ENCODE results near the gene MRPL36. TPM values are rescaled to one million over a fixed set of nuclear protein-coding genes. Genes with fewer than 3 reads are reported as not detected.
A peak's percentile ranks its signal among the peaks of the same experiment; 100 is the strongest.

MRPL36 gene
- total and polyA plus RNA-seq, 4 donors: 14.5 to 62.8 (median 40.4) TPM

- Histone ChIP-seq H3K27ac (ENCODE audit: low read depth in 1 of 2, low read length in 1 of 2) (no peak overlapping the region), H3K9me3 (ENCODE audit: control insufficient read depth in 4 of 4, insufficient read depth in 3 of 4, low read length in 3 of 4) (peaks cover 0 to 8% (median 0%) of the 10 kb centered on the region in 4 donors), H3K27me3 (ENCODE audit: control insufficient read depth in 3 of 3, insufficient read depth in 3 of 3, low read length in 2 of 3) (no peaks in the 10 kb centered on the region), H3K9ac (ENCODE audit: insufficient read depth in 1 of 2, low read length in 2 of 2) (no peak overlapping the region), H3K4me1 (ENCODE audit: control insufficient read depth in 5 of 5, insufficient read depth in 5 of 5, low read length in 5 of 5) (peaks cover 0 to 8% (median 0%) of the 10 kb centered on the region in 5 donors), H3K4me3 (no peak overlapping the region), H3K36me3 (ENCODE audit: control insufficient read depth in 4 of 4, insufficient read depth in 4 of 4, low read length in 4 of 4) (no peaks in the 10 kb centered on the region)
- DNase-seq (no peak), ATAC-seq (ENCODE audit: insufficient read depth, low FRiP score) (no peak)
- TF ChIP-seq CTCF (IDR thresholded peaks at IDR 0.05; ENCODE audit: control extremely low read depth, extremely low read depth): no peak
- 79 to 83% methylated on average over 11 of the region's 11 CpGs for WGBS, 2 donors
Measured at GRCh38 chr5:1761453-1761755, 38.2 kb downstream of the MRPL36 start.

- no peak overlapping the region for H3K9ac ChIP-seq (ENCODE audit: insufficient read depth in 1 of 2, low read length in 2 of 2)
- ATAC-seq (ENCODE audit: insufficient read depth, low FRiP score): no peak
Measured at GRCh38 chr5:1760656-1761452, 38.8 kb downstream of the MRPL36 start.

GRCh38 chr5:1760231-1760630 lies 39.4 kb downstream of the MRPL36 start:
- DNase-seq: no peak
- H3K4me3 ChIP-seq: no peak overlapping the region
- peaks cover 0 to 8% (median 0%) of the 10 kb centered on the region in 5 donors for H3K4me1 ChIP-seq (ENCODE audit: control insufficient read depth in 5 of 5, insufficient read depth in 5 of 5, low read length in 5 of 5)
- ATAC-seq (ENCODE audit: insufficient read depth, low FRiP score): no peak
- TF ChIP-seq CTCF (IDR thresholded peaks at IDR 0.05; ENCODE audit: control extremely low read depth, extremely low read depth): no peak
- 77 to 90% methylated on average over 4 of the region's 4 CpGs for WGBS, 2 donors
- H3K9me3 ChIP-seq (ENCODE audit: control insufficient read depth in 4 of 4, insufficient read depth in 3 of 4, low read length in 3 of 4): peaks cover 0 to 6% (median 0%) of the 10 kb centered on the region in 4 donors
- H3K36me3 ChIP-seq (ENCODE audit: control insufficient read depth in 4 of 4, insufficient read depth in 4 of 4, low read length in 4 of 4): no peaks in the 10 kb centered on the region
- peaks cover 0 to under 1% (median 0%) of the 10 kb centered on the region in 3 donors for H3K27me3 ChIP-seq (ENCODE audit: control insufficient read depth in 3 of 3, insufficient read depth in 3 of 3, low read length in 2 of 3)
- H3K9ac ChIP-seq (ENCODE audit: insufficient read depth in 1 of 2, low read length in 2 of 2): no peak overlapping the region
- H3K27ac ChIP-seq (ENCODE audit: low read depth in 1 of 2, low read length in 1 of 2): no peak overlapping the region

More at GRCh38 chr5:1760656-1761452, 38.8 kb downstream of the MRPL36 start:
- Histone ChIP-seq H3K4me1 (ENCODE audit: control insufficient read depth in 5 of 5, insufficient read depth in 5 of 5, low read length in 5 of 5) (peaks cover 0 to 8% (median 0%) of the 10 kb centered on the region in 5 donors), H3K27ac (ENCODE audit: low read depth in 1 of 2, low read length in 1 of 2) (no peak overlapping the region), H3K27me3 (ENCODE audit: control insufficient read depth in 3 of 3, insufficient read depth in 3 of 3, low read length in 2 of 3) (no peaks in the 10 kb centered on the region), H3K36me3 (ENCODE audit: control insufficient read depth in 4 of 4, insufficient read depth in 4 of 4, low read length in 4 of 4) (no peaks in the 10 kb centered on the region), H3K9me3 (ENCODE audit: control insufficient read depth in 4 of 4, insufficient read depth in 3 of 4, low read length in 3 of 4) (peaks cover 0 to 8% (median 0%) of the 10 kb centered on the region in 4 donors), H3K4me3 (peak overlapping the region; percentile 13)
- TF ChIP-seq CTCF (IDR thresholded peaks at IDR 0.05; ENCODE audit: control extremely low read depth, extremely low read depth): no peak
- WGBS, 2 donors: 76 to 80% methylated on average over 28 of the region's 28 CpGs
- peak in 1 of 3 donors; percentile 10 for DNase-seq
